Adipocyte (in vitro differentiated cells): ENCODE measurements around the gene WASL.
A peak's percentile ranks its signal among the peaks of the same experiment; 100 is the strongest.

Experiments used
- DNase-seq: peaks from one replicate; pipeline ENCODE4 v3.0.0-alpha.2; 2015; ENCODE audit warnings: low read depth
- H3K27me3 ChIP-seq: replicated peaks from 2 replicates; pipeline ENCODE4 v1.7.0; 2013; ENCODE audit warnings: mild to moderate bottlenecking, low read length, moderate library complexity; ENCODE audit not compliant: control insufficient read depth, insufficient read depth
- H3K36me3 ChIP-seq: 2 replicates; pipeline ENCODE4 v1.7.0; 2013; ENCODE audit warnings: low read length, mild to moderate bottlenecking, moderate library complexity; ENCODE audit not compliant: control insufficient read depth, insufficient read depth, severe bottlenecking
- H3K4me1 ChIP-seq: 2 replicates; pipeline ENCODE4 v1.7.0; 2013; ENCODE audit warnings: mild to moderate bottlenecking, low read length, moderate library complexity; ENCODE audit not compliant: control insufficient read depth, insufficient read depth
- H3K4me3 ChIP-seq: 2 replicates; pipeline ENCODE4 v1.7.0; 2013; ENCODE audit warnings: mild to moderate bottlenecking, low read length, moderate library complexity
- H3K9ac ChIP-seq: 2 replicates; pipeline ENCODE4 v1.7.0; 2013; ENCODE audit warnings: mild to moderate bottlenecking, low read length, moderate library complexity
- H3K9me3 ChIP-seq: 2 replicates; pipeline ENCODE4 v1.7.0; 2013; ENCODE audit warnings: mild to moderate bottlenecking, low read length, moderate library complexity; ENCODE audit not compliant: control insufficient read depth

The WASL gene

DNA sequence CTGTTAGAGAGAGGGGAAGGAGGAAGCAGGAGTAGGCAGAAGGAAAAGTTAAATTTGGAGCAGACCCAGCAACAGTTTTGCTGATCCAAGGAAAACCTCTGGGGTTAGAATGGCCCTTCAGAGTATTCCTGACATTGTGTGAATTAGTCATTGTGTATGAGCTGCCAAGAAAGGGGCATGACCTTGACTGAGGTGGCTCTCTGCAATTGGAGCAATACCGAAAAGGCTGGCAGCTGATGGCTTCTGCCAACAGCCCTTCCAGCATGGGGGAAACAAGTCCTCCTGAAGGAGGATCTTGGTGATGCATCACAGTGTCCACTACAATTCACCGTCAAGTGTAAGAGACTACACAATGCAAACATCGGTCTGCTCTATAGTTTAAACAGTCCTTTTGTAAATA, 20.6 kb upstream of the WASL start:
- no peaks in the 10 kb centered on the region for H3K27me3 ChIP-seq
- peak overlapping the region; percentile 3 for H3K4me3 ChIP-seq
- no peaks in the 10 kb centered on the region for H3K9me3 ChIP-seq
- H3K4me1 ChIP-seq, result peaks cover 22% of the 10 kb centered on the region
- no peak for DNase-seq
- H3K36me3 ChIP-seq, result no peaks in the 10 kb centered on the region
- no peak overlapping the region for H3K9ac ChIP-seq

DNA sequence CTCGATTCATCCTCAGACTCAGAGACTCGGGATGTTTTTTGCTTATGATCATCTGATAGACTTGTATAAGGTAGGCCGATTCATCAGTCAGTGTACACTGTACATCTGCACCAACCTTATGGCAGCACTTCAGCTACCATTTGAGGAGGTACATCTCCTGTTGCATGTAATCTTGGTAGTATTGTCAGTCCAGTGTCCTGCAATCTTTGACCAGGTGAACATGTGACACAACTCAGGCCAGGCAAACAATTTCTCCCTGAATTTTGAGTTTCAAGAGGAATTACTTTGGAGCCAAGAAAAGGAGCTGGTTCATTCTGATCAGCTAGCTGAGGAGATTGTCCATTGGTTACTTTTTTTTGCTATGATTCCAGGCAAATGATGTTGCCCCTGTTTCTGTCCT, 19.7 kb upstream of the WASL start:
- no peaks in the 10 kb centered on the region for H3K9me3 ChIP-seq

DNA sequence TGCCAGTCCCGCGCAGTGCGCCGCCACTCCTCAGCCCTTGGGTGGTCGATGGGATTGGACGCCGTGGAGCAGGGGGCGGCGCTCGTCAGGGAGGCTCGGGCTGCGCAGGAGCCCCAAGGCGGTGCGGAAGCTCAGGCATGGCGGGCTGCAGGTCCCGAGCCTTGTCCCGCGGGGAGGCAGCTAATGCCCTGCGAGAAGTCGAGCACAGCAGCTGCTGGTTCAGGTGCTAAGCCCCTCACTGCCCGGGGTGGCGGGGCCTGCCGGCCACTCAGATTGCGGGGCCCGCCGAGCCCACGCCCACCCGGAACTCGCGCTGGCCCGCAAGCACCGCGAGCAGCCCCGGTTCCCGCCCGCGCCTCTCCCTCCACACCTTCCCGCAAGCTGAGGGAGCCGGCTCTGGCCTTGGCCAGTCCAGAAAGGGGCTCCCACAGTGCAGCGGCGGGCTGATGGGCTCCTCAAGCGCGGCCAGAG, 14.4 kb upstream of the WASL start:
- H3K36me3 ChIP-seq, result no peaks in the 10 kb centered on the region

More for the DNA sequence above, 19.7 kb upstream of the WASL start:
- Histone ChIP-seq H3K4me1 (peaks cover 22% of the 10 kb centered on the region), H3K4me3 (no peak overlapping the region), H3K27me3 (no peaks in the 10 kb centered on the region), H3K36me3 (no peaks in the 10 kb centered on the region), H3K9ac (no peak overlapping the region)
- no peak for DNase-seq

DNA sequence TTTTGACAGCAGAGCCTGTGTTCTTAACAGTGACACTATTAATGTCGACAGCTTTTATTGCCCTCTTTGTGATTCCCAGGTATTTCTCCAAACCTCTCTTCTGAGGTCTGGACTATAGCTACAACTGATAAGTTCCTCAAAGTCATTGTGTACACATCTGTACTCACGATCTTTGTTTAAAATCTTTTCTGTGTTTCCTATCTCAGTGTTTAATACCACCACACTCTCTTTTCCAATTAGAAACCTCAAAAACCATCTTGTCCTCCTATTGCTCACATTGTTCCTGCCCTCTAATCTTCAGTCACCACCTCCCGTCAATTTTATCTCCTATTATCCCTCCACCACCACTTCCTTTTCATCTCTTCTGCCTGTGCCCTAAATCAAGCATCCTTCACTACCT, 12.9 kb upstream of the WASL start:
- DNase-seq, result no peak
- no peak overlapping the region for H3K9ac ChIP-seq
- no peaks in the 10 kb centered on the region for H3K27me3 ChIP-seq
- no peaks in the 10 kb centered on the region for H3K36me3 ChIP-seq
- no peaks in the 10 kb centered on the region for H3K9me3 ChIP-seq
- no peaks in the 10 kb centered on the region for H3K4me1 ChIP-seq
- no peak overlapping the region for H3K4me3 ChIP-seq

More for the DNA sequence above, 14.4 kb upstream of the WASL start:
- Histone ChIP-seq H3K4me3 (no peak overlapping the region), H3K9ac (no peak overlapping the region), H3K9me3 (no peaks in the 10 kb centered on the region), H3K27me3 (no peaks in the 10 kb centered on the region), H3K4me1 (no peaks in the 10 kb centered on the region)
- no peak for DNase-seq

DNA sequence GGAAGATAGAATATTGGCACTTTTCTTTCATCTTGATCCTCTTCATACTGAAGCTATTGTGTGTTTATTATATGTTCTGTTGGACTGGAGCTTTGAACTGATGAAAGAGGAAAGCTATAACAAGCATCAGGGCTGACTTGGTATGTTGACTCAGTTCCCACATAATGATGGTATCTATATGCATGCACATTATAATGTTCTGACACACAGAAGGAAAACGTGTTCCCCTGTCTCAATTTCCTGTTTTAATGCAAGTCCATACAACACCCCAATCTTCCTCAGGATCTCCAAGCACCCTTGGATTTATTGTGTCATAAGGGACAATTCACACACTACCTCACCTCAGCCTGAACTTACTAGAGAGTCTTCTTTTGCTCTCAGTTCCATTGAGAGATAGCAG, 8.3 kb upstream of the WASL start:
- DNase-seq, result no peak
- no peak overlapping the region for H3K9ac ChIP-seq

DNA sequence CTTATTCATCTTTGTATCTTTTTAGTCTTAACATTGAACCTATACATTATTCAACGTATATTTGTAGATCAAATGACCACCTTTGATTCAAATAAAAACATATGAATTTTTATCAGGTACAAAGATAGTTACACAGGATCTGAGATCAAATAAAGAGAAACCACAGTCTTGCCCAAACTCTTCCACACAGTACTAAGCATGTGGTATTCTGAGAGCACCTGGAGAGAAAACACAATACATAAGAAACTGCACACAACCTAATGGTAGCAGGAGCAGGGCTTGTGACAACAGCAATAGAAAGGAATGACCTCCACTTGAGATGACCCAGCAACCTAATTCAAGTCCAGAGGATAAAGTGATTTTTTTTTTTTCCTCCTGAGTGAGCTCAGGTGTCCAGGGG, 6.5 kb upstream of the WASL start:
- H3K4me1 ChIP-seq, result peaks cover 2% of the 10 kb centered on the region
- no peak overlapping the region for H3K4me3 ChIP-seq
- no peaks in the 10 kb centered on the region for H3K36me3 ChIP-seq
- DNase-seq, result no peak
- no peak overlapping the region for H3K9ac ChIP-seq
- H3K27me3 ChIP-seq, result no peaks in the 10 kb centered on the region
- H3K9me3 ChIP-seq, result no peaks in the 10 kb centered on the region

More for the DNA sequence above, 8.3 kb upstream of the WASL start:
- Histone ChIP-seq H3K4me1 (no peaks in the 10 kb centered on the region), H3K9me3 (no peaks in the 10 kb centered on the region), H3K4me3 (no peak overlapping the region), H3K36me3 (no peaks in the 10 kb centered on the region), H3K27me3 (no peaks in the 10 kb centered on the region)

DNA sequence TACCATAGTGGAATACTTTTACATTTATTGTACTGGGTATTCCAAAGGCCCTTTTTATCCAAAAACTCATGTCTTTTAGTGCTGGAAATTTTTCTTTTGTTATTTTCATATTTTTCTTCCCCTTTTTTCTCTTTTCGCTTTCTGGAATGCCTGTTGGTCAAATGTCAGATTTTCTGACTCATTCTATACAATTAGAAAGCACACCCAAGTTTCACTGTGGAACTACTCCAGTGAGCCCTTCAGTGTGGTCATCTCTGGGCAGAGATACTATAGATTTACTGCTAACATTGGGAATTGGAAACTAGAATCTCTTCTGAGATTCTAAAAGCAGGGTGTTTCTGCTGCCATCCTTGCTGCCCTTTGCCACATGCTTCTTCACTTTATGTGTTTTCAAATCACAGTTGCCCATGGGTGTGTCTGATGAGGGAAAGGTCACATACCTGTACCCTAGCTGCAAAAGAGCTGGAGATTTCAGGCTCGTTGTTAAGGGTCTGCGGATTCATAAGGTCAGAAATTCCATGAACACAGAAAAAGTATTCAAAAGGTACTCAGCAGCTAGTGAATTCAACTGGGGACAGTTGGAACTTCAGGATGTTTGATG, 5.6 kb upstream of the WASL start:
- Histone ChIP-seq H3K27me3 (no peaks in the 10 kb centered on the region), H3K4me3 (no peak overlapping the region), H3K9me3 (no peaks in the 10 kb centered on the region), H3K4me1 (peaks cover 9% of the 10 kb centered on the region), H3K9ac (no peak overlapping the region), H3K36me3 (no peaks in the 10 kb centered on the region)
- no peak for DNase-seq

DNA sequence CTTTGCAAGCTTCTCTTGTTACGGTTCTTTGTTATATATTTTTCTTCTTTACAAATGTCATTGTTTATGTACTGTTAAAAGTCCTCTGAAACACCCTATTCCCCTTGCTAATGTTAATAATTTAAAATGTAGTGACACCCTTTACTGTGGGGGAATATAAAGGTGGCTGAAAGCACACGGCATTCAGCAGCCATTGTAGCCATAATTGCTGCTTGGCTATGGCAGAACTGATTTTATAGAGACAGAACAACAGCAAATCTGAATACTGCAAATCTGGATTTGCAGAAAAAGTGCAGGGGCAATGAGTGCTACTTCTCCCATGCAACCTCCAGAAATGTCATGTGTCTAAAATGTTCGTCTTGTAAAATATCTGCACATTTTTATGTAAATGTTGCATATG, 3.7 kb upstream of the WASL start:
- DNase-seq, result no peak
- H3K4me3 ChIP-seq, result no peak overlapping the region

DNA sequence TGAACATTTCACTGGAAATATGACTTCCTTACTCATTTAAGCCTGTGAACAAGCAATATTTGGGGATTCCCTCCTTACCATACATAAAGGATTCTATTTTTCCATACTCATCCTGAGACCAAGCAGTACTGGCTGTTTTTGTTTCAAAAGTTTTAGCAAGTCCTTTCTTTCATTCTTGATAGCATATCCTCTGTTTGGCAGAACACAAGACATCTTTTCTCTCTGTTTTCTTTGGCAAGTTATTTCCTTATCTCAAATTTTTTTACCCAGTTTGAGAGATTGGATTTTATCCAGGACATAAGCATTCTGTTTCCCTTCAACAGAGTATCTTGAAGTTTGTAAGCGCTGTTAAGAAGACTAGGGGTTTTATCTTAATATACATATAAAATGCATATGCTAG, 3.0 kb upstream of the WASL start:
- H3K4me1 ChIP-seq, result peaks cover 17% of the 10 kb centered on the region
- H3K9ac ChIP-seq, result no peak overlapping the region
- peak; percentile 38 for DNase-seq
- H3K36me3 ChIP-seq, result no peaks in the 10 kb centered on the region
- H3K27me3 ChIP-seq, result no peaks in the 10 kb centered on the region
- H3K9me3 ChIP-seq, result no peaks in the 10 kb centered on the region
- no peak overlapping the region for H3K4me3 ChIP-seq

More for the DNA sequence above, 3.7 kb upstream of the WASL start:
- Histone ChIP-seq H3K9me3 (no peaks in the 10 kb centered on the region), H3K36me3 (no peaks in the 10 kb centered on the region), H3K4me1 (peaks cover 10% of the 10 kb centered on the region), H3K9ac (no peak overlapping the region), H3K27me3 (no peaks in the 10 kb centered on the region)

DNA sequence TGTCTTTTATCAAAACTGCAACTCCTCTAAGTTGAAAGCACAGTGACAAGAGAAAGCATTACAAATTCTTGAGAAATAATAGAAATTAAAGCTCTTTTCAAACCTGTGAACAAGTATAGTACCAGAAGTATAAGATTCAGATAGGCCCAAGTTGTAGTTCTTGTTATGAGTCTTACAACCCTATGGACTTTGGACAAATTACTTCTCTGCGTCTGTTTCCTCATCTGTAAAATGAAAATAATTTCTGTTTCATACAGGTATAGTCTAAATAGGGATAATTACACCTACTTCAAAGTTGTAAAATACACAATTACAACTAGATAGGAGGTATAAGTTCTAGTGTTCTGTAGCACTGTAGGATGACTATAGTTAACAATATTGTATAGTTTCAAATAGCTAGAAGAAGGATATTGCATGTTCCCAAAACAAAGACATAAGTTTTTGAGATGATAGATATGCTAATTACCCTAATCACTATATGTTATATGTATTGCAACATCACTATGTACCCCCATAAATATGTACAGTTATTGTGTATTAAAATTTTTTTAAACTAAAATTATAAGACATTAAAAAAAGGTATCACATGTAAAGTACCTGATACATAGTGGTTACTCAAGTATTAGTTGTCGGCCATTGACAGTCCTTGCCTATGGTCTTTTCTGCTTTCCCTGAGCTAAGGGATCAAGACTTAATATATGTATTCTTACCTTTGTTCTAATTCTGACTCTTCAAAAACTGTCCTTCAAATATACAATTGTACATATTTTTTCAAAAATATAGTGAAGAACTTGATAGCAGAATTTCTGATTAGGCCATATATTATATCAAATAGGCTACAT, 1.8 kb upstream of the WASL start:
- H3K4me1 ChIP-seq, result peaks cover 29% of the 10 kb centered on the region
- no peaks in the 10 kb centered on the region for H3K36me3 ChIP-seq
- no peak overlapping the region for H3K9ac ChIP-seq
- no peak for DNase-seq
- H3K4me3 ChIP-seq, result no peak overlapping the region
- no peaks in the 10 kb centered on the region for H3K9me3 ChIP-seq
- H3K27me3 ChIP-seq, result no peaks in the 10 kb centered on the region

DNA sequence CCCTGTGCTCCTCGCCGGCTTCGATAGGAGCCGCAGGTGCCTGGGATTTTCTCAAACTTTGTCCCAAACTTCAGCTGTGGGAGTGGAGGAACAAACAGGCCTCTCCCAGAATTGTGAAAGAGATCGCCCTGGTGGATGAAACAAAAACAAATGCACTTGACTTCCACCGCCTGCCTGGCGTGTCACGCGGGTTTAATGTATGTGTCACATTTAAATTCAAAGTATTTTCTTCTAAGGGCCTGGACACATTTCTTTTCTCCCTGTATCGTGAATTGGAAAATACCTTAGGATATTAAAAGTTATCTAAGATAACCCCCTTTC, 694 bp upstream of the WASL start:
- H3K4me3 ChIP-seq, result peak overlapping the region; percentile 99
- H3K27me3 ChIP-seq, result no peaks in the 10 kb centered on the region
- peak overlapping the region; percentile 98 for H3K9ac ChIP-seq
- no peaks in the 10 kb centered on the region for H3K36me3 ChIP-seq
- DNase-seq, result peak; percentile 91
- peaks cover 39% of the 10 kb centered on the region for H3K4me1 ChIP-seq
- no peaks in the 10 kb centered on the region for H3K9me3 ChIP-seq
